Endodermal cell (in vitro differentiated cells): ENCODE measurements around the gene ZMYM1. TPM values are rescaled to one million over a fixed set of nuclear protein-coding genes. Genes with fewer than 3 reads are reported as not detected.
"Not testable (repeated sequence)": the region's sequence is repeated elsewhere in the genome, so short reads cannot be mapped to it uniquely, and the experiment has no call there.

Source experiments
- DNase-seq: peaks from one replicate; pipeline ENCODE4 v3.0.0-alpha.2; 2017
- H3K27ac ChIP-seq: 2 replicates; pipeline ENCODE4 v1.5.1; 2013; ENCODE audit warnings: mild to moderate bottlenecking, low read depth, low read length, moderate library complexity
- H3K27me3 ChIP-seq: 2 replicates; pipeline ENCODE4 v1.6.1; 2013; ENCODE audit warnings: mild to moderate bottlenecking, low read length, moderate library complexity; ENCODE audit not compliant: insufficient read depth, control insufficient read depth, poor library complexity, severe bottlenecking
- H3K36me3 ChIP-seq: 2 replicates; pipeline ENCODE4 v1.7.0; 2013; ENCODE audit warnings: mild to moderate bottlenecking, low read length, moderate library complexity; ENCODE audit not compliant: control insufficient read depth, insufficient read depth
- H3K4me1 ChIP-seq: one replicate; pipeline ENCODE4 v1.7.0; 2013; ENCODE audit warnings: low read length; ENCODE audit not compliant: control insufficient read depth, insufficient read depth
- H3K4me3 ChIP-seq: 2 replicates; pipeline ENCODE4 v1.5.1; 2013; ENCODE audit warnings: mild to moderate bottlenecking, low read length, moderate library complexity
- H3K9ac ChIP-seq: 2 replicates; pipeline ENCODE4 v1.6.1; 2013; ENCODE audit warnings: mild to moderate bottlenecking, low read length, moderate library complexity; ENCODE audit not compliant: poor library complexity, severe bottlenecking; ENCODE audit errors: extremely low read depth
- H3K9me3 ChIP-seq: 2 replicates; pipeline ENCODE4 v1.6.1; 2013; ENCODE audit warnings: mild to moderate bottlenecking, low read length, moderate library complexity; ENCODE audit not compliant: control insufficient read depth
- H3K27ac Mint-ChIP-seq: 2 replicates; pipeline ENCODE4 v1.8.0; 2020; ENCODE audit warnings: mixed read lengths
- H3K27me3 Mint-ChIP-seq: 2 replicates; pipeline ENCODE4 v1.8.0; 2021; ENCODE audit warnings: mild to moderate bottlenecking, mixed read lengths; ENCODE audit not compliant: insufficient read depth
- H3K36me3 Mint-ChIP-seq: 2 replicates; pipeline ENCODE4 v1.8.0; 2020; ENCODE audit warnings: low read depth, mixed read lengths
- H3K4me1 Mint-ChIP-seq: 2 replicates; pipeline ENCODE4 v1.8.0; 2020; ENCODE audit warnings: mixed read lengths
- H3K4me3 Mint-ChIP-seq: 2 replicates; pipeline ENCODE4 v1.8.0; 2020; ENCODE audit warnings: mild to moderate bottlenecking, moderate library complexity, mixed read lengths
- H3K9me3 Mint-ChIP-seq: 2 replicates; pipeline ENCODE4 v1.8.0; 2020; ENCODE audit warnings: mild to moderate bottlenecking, mixed read lengths
- WGBS, 2 experiments: methylation state at CpG; one replicate each; pipeline versions ENCODE4 v1.1.5 to v1.1.7; 2013; ENCODE audit warnings: missing lambda C conversion rate in 2 of 2, mixed read lengths in 1 of 2; ENCODE audit not compliant: insufficient coverage in 1 of 2, insufficient read length in 1 of 2; 5-methylcytosine and 5-hydroxymethylcytosine counted together
- total RNA-seq, 2 donors: library from RNA; stranded (reverse); fragmentation: NEBNext Ultra II Directional in 1 of 2; extraction: Animal tissue kit (Norgen Biotek cat#: 25700) in 1 of 2; gene quantifications; 2 replicates in 1 of 2; 3 replicates in 1 of 2; pipeline ENCODE4 v1.2.1, GENCODE V29; 2021
- TF ChIP-seq, protein P1 (sequence below): fragments of 200-600 bp; sonication (generic); conservative IDR thresholded peaks from 2 replicates; pipeline ENCODE4 v1.5.0; 2021; ENCODE audit warnings: antibody characterized with exemption, mild to moderate bottlenecking

Gene ZMYM1
- total RNA-seq, 2 donors from 2014 or later, result 43.1 to 58.5 TPM

DNA sequence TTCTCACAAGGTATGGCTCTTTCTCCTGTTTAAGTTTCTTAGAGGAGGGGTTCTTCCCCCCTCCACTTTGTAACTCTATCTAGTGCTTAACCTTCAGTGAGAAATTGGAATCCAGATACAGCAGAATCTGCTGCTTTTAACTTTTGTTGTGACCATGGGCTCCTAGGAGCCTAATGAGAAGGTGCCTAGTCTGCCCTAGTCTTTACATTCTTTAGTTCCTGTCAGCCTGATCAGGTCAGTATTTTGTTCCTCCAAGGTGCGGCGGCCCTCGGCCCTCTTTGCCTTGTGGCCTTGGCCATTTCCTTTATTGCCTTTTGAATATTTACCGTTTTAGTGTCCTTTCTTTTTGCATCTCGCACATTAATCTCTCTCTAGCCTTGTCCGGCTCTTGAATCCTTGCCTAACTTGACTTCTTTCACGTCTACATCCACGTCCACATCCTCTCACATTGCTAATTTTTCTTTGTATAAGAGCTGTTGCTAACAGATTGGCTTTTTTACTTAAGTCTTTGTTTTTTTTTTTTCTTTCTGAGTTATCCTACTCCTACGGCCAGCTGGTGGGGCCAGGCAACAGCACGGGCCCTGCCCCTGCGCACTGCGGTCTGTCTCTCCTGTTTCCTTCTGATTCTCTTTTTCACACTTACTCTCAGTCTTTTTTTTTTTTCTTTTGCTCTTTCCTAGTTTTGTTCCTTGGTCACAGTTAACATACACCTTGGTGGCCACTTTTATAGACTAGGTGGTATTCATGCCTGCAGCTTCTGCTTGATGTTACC is 64.7 kb downstream of the ZMYM1 start:
- Mint-ChIP-seq H3K9me3 (no peaks in the 10 kb centered on the region), H3K4me1 (no peaks in the 10 kb centered on the region), H3K4me3 (no peak overlapping the region), H3K27me3 (no peaks in the 10 kb centered on the region), H3K36me3 (no peaks in the 10 kb centered on the region), H3K27ac (no peak overlapping the region)
- no peaks in the 10 kb centered on the region for H3K9me3 ChIP-seq
- no peak overlapping the region for H3K27ac ChIP-seq
- TF ChIP-seq, protein P1, sequence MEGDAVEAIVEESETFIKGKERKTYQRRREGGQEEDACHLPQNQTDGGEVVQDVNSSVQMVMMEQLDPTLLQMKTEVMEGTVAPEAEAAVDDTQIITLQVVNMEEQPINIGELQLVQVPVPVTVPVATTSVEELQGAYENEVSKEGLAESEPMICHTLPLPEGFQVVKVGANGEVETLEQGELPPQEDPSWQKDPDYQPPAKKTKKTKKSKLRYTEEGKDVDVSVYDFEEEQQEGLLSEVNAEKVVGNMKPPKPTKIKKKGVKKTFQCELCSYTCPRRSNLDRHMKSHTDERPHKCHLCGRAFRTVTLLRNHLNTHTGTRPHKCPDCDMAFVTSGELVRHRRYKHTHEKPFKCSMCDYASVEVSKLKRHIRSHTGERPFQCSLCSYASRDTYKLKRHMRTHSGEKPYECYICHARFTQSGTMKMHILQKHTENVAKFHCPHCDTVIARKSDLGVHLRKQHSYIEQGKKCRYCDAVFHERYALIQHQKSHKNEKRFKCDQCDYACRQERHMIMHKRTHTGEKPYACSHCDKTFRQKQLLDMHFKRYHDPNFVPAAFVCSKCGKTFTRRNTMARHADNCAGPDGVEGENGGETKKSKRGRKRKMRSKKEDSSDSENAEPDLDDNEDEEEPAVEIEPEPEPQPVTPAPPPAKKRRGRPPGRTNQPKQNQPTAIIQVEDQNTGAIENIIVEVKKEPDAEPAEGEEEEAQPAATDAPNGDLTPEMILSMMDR, result no peak
- no peak for DNase-seq
- H3K4me1 ChIP-seq, result no peaks in the 10 kb centered on the region
- H3K9ac ChIP-seq, result no peak overlapping the region
- WGBS, 2 experiments, result 91 to 92% methylated on average over 9 to 12 of the region's 12 CpGs
- H3K27me3 ChIP-seq, result no peaks in the 10 kb centered on the region
- no peaks in the 10 kb centered on the region for H3K36me3 ChIP-seq
- H3K4me3 ChIP-seq, result no peak overlapping the region

GRCh38 chr1:35145892-35146549 is 66.8 kb downstream of the ZMYM1 start:
- not testable (repeated sequence) for H3K9me3 Mint-ChIP-seq, H3K36me3 ChIP-seq, H3K27ac ChIP-seq, DNase-seq, H3K9me3 ChIP-seq, H3K4me1 ChIP-seq, H3K27me3 ChIP-seq, H3K36me3 Mint-ChIP-seq, H3K4me3 Mint-ChIP-seq, H3K4me1 Mint-ChIP-seq, H3K27ac Mint-ChIP-seq, H3K27me3 Mint-ChIP-seq, H3K9ac ChIP-seq, H3K4me3 ChIP-seq
- 92 to 94% methylated on average over 12 to 13 of the region's 13 CpGs for WGBS, 2 experiments

DNA sequence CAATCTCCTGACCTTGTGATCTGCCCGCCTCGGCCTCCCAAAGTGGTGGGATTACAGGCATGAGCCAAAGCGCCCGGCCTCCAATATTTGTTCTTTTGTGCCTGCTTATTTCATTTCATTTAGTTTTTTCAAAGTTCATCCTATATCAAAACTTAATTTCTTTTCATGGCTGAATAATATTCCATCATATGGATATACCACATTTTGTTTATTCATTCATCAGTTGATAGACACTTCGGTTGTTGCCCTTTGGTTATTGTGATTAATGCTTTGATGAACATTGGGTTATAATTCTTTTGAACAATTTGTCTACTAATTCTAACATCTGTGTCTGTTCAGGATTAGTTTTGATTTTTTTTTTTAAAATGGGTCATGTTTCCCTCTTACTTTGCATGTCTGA is 72.0 kb downstream of the ZMYM1 start:
- Histone ChIP-seq H3K9ac (no peak overlapping the region), H3K27ac (no peak overlapping the region), H3K4me3 (no peak overlapping the region), H3K27me3 (no peaks in the 10 kb centered on the region), H3K36me3 (no peaks in the 10 kb centered on the region), H3K4me1 (no peaks in the 10 kb centered on the region), H3K9me3 (no peaks in the 10 kb centered on the region)
- TF ChIP-seq, protein P1, result no peak
- WGBS, 2 experiments, result 90% methylated on average over 4 to 5 of the region's 5 CpGs
- Mint-ChIP-seq H3K4me3 (no peak overlapping the region), H3K9me3 (peaks cover 6% of the 10 kb centered on the region), H3K36me3 (no peaks in the 10 kb centered on the region), H3K27me3 (no peaks in the 10 kb centered on the region), H3K27ac (no peak overlapping the region), H3K4me1 (no peaks in the 10 kb centered on the region)
- DNase-seq, result no peak
